Neural progenitor cell (in vitro differentiated cells): ENCODE data around the gene DDX50. TPM values are rescaled to one million over a fixed set of nuclear protein-coding genes. Genes with fewer than 3 reads are reported as not detected.

ENCODE experiments used
- DNase-seq: peaks from one replicate; pipeline ENCODE4 v3.0.0-alpha.2; 2016; ENCODE audit warnings: low spot score
- H2AFZ ChIP-seq: fragments of 200-600 bp; sonication (generic); replicated peaks from 2 replicates; pipeline ENCODE4 v1.6.1; 2016; ENCODE audit warnings: antibody characterized with exemption
- H3F3A ChIP-seq: fragments of 200-600 bp; sonication (generic); 2 replicates; pipeline ENCODE4 v1.6.1; 2016; ENCODE audit warnings: antibody characterized with exemption, low read depth
- H3K27ac ChIP-seq: fragments of 200-600 bp; sonication (generic); 2 replicates; pipeline ENCODE4 v1.5.1; 2016; ENCODE audit warnings: mild to moderate bottlenecking
- H3K27me3 ChIP-seq: fragments of 200-600 bp; sonication (generic); 2 replicates; pipeline ENCODE4 v1.6.1; 2016; ENCODE audit warnings: mild to moderate bottlenecking, moderate library complexity
- H3K36me3 ChIP-seq: fragments of 200-600 bp; sonication (generic); 2 replicates; pipeline ENCODE4 v1.5.1; 2016
- H3K4me1 ChIP-seq: fragments of 200-600 bp; sonication (generic); 2 replicates; pipeline ENCODE4 v1.6.1; 2016; ENCODE audit warnings: mixed run types
- H3K4me2 ChIP-seq: fragments of 200-600 bp; sonication (generic); 2 replicates; pipeline ENCODE4 v1.6.1; 2016
- H3K4me3 ChIP-seq: fragments of 200-600 bp; sonication (generic); 2 replicates; pipeline ENCODE4 v1.5.1; 2016
- H3K79me2 ChIP-seq: fragments of 200-600 bp; sonication (generic); 2 replicates; pipeline ENCODE4 v1.6.1; 2016; ENCODE audit warnings: low read depth
- H3K9ac ChIP-seq: fragments of 200-600 bp; sonication (generic); 2 replicates; pipeline ENCODE4 v1.6.1; 2016
- H3K9me3 ChIP-seq: fragments of 200-600 bp; sonication (generic); 2 replicates; pipeline ENCODE4 v1.5.1; 2016; ENCODE audit warnings: low read depth
- H4K20me1 ChIP-seq: fragments of 200-600 bp; sonication (generic); 2 replicates; pipeline ENCODE4 v1.6.1; 2016; ENCODE audit warnings: low read depth
- H3K27ac Mint-ChIP-seq: 3 replicates; pipeline ENCODE4 v1.8.0; 2021; ENCODE audit warnings: mixed read lengths
- H3K27me3 Mint-ChIP-seq: 2 replicates; pipeline ENCODE4 v1.8.0; 2022; ENCODE audit warnings: low read depth, mild to moderate bottlenecking, inconsistent platforms, moderate library complexity, mixed read lengths; ENCODE audit not compliant: insufficient read depth
- H3K36me3 Mint-ChIP-seq: 3 replicates; pipeline ENCODE4 v1.8.0; 2021; ENCODE audit warnings: mixed read lengths
- H3K4me1 Mint-ChIP-seq: 3 replicates; pipeline ENCODE4 v1.8.0; 2021; ENCODE audit warnings: mixed read lengths
- H3K4me3 Mint-ChIP-seq: 3 replicates; pipeline ENCODE4 v1.8.0; 2021; ENCODE audit warnings: mild to moderate bottlenecking, moderate library complexity, mixed read lengths
- H3K9me3 Mint-ChIP-seq: 3 replicates; pipeline ENCODE4 v1.8.0; 2020; ENCODE audit warnings: mixed read lengths
- CTCF ChIP-seq: fragments of 200-600 bp; sonication (generic); IDR thresholded peaks from 2 replicates; pipeline ENCODE4 v1.5.1; 2017; ENCODE audit warnings: antibody characterized with exemption, mild to moderate bottlenecking
- EZH2 ChIP-seq: fragments of 200-600 bp; sonication (generic); IDR thresholded peaks from 2 replicates; pipeline ENCODE4 v1.6.1; 2017; ENCODE audit warnings: antibody characterized with exemption, mild to moderate bottlenecking, moderate library complexity
- EZH2phosphoT487 ChIP-seq: fragments of 200-600 bp; sonication (generic); IDR thresholded peaks from 2 replicates; pipeline ENCODE4 v1.6.1; 2017; ENCODE audit warnings: antibody characterized with exemption
- total RNA-seq: library from RNA; depleted of rRNA; stranded (reverse); fragments of >200 nt; gene quantifications from 2 replicates; pipeline ENCODE4 v1.2.3, GENCODE V29; 2015; ENCODE audit warnings: low replicate concordance

Gene DDX50
- total RNA-seq, 1 donor from 2014 or later, result 110 TPM

DNA sequence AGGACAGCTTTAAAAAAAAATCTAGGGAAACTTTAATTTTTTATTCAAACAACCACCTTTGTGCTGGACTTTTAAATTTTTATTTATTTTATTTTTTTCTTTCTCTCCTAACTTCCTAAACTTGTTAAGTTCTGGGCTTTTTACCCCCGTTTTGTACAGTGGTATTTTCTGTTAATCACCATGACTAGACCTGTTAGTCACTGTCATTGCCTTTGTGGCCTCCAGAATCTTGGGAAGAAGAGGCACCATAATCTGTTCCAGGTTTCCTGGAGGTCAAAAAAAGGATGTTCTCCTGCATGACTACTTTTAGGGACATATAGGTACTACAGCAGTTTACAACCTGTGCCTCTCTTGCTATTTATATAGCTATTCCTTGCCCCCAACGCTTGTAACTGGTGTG, 31.1 kb upstream of the DDX50 start:
- peaks cover 42% of the 10 kb centered on the region for H3K4me1 Mint-ChIP-seq
- H3K4me1 ChIP-seq, result peaks cover 43% of the 10 kb centered on the region
- H3K4me3 ChIP-seq, result no peak overlapping the region
- peaks cover 25% of the 10 kb centered on the region for H3K9me3 Mint-ChIP-seq
- H3K36me3 ChIP-seq, result no peaks in the 10 kb centered on the region
- H3K36me3 Mint-ChIP-seq, result peaks cover 12% of the 10 kb centered on the region
- peak overlapping the region; percentile 75 for H3K4me2 ChIP-seq
- peaks cover 48% of the 10 kb centered on the region for H3F3A ChIP-seq
- H3K9ac ChIP-seq, result no peak overlapping the region
- no peak overlapping the region for H3K4me3 Mint-ChIP-seq
- H3K27me3 Mint-ChIP-seq, result no peaks in the 10 kb centered on the region
- H3K9me3 ChIP-seq, result no peaks in the 10 kb centered on the region
- H3K79me2 ChIP-seq, result peaks cover 24% of the 10 kb centered on the region
- H2AFZ ChIP-seq, result no peak overlapping the region
- no peaks in the 10 kb centered on the region for H4K20me1 ChIP-seq
- no peak overlapping the region for H3K27ac Mint-ChIP-seq
- DNase-seq, result no peak
- H3K27ac ChIP-seq, result peak overlapping the region; percentile 99
- TF ChIP-seq EZH2 (no peak), EZH2phosphoT487 (no peak), CTCF (no peak)
- no peaks in the 10 kb centered on the region for H3K27me3 ChIP-seq

GRCh38 chr10:68870545-68871104, 30.5 kb upstream of the DDX50 start:
- Mint-ChIP-seq H3K36me3 (peaks cover 12% of the 10 kb centered on the region), H3K4me3 (no peak overlapping the region), H3K4me1 (peaks cover 43% of the 10 kb centered on the region), H3K27ac (peak overlapping the region; percentile 93), H3K9me3 (peaks cover 25% of the 10 kb centered on the region), H3K27me3 (no peaks in the 10 kb centered on the region)
- no peak for DNase-seq
- Histone ChIP-seq H3K9me3 (no peaks in the 10 kb centered on the region), H3K4me3 (peak overlapping the region; percentile 20), H3K27me3 (no peaks in the 10 kb centered on the region), H3K79me2 (peaks cover 28% of the 10 kb centered on the region), H2AFZ (no peak overlapping the region), H4K20me1 (no peaks in the 10 kb centered on the region), H3K4me1 (peaks cover 49% of the 10 kb centered on the region), H3K27ac (peak overlapping the region; percentile 99), H3F3A (peaks cover 53% of the 10 kb centered on the region), H3K4me2 (peak overlapping the region; percentile 75), H3K9ac (no peak overlapping the region), H3K36me3 (no peaks in the 10 kb centered on the region)
- TF ChIP-seq EZH2phosphoT487 (no peak), CTCF (no peak), EZH2 (no peak)

DNA sequence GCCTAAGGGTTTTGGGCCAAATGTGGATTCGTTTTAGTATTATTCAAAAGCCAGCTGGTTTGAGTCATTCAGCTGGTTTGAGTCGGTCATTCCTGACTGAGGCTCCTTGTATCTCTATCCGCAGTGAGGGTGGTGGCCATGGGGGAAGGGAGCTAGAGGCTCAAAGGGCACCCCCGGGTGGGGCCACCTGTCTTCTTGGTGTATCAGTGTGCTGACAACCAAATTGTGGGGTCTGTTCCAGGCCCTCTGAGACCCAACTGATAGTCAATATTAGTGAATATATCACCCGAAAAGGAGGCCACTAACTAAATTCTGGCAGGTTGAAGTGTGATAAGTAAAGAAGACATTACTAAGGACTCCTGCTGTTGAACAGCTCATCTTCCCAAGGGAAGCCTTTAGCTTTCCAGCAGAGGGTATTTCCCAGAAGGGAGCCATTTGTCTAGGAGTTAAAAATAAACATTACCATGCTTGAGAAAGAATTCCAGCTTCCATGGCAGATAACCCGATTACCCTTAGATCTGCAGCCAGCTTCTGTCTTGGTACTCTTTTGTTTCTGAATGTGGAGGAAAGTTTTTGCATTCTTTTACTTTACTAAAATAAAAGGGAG, 29.9 kb upstream of the DDX50 start:
- Histone ChIP-seq H4K20me1 (no peaks in the 10 kb centered on the region), H3K9me3 (no peaks in the 10 kb centered on the region), H3K9ac (no peak overlapping the region), H3K79me2 (peaks cover 28% of the 10 kb centered on the region), H3K27me3 (no peaks in the 10 kb centered on the region), H3K4me1 (peaks cover 51% of the 10 kb centered on the region), H3K4me3 (peak overlapping the region; percentile 20), H3K27ac (peak overlapping the region; percentile 99), H3F3A (peaks cover 58% of the 10 kb centered on the region), H2AFZ (no peak overlapping the region), H3K4me2 (peak overlapping the region; percentile 75), H3K36me3 (no peaks in the 10 kb centered on the region)
- Mint-ChIP-seq H3K36me3 (peaks cover 12% of the 10 kb centered on the region), H3K9me3 (peaks cover 22% of the 10 kb centered on the region), H3K4me3 (peak overlapping the region; percentile 48), H3K27me3 (no peaks in the 10 kb centered on the region), H3K4me1 (peaks cover 48% of the 10 kb centered on the region), H3K27ac (peak overlapping the region; percentile 93)
- no peak for TF ChIP-seq CTCF
- peak; percentile 32 for TF ChIP-seq EZH2phosphoT487
- peak; percentile 88 for DNase-seq
